ENCODE measurements around the gene ULK4. TPM values are rescaled to one million over a fixed set of nuclear protein-coding genes. Genes with fewer than 3 reads are reported as not detected.

Gene ULK4
- total and polyA plus RNA-seq, 9 of the 15 experiments (the other 6 are each of a cell fraction or from before 2014, with no cell fraction given): 3.0 to 5.9 (median 3.5) TPM

- H3K4me3 ChIP-seq: no peak overlapping the region
- no peak overlapping the region for H3K9ac ChIP-seq (ENCODE audit: insufficient read depth in 1 of 2, low read depth in 2 of 2, low read length in 2 of 2)
- no peak overlapping the region for H3K4me2 ChIP-seq (ENCODE audit: insufficient read depth, low read length)
- FAIRE-seq (no peak), ATAC-seq (no peak), DNase-seq (ENCODE audit: extremely low read depth in 1 of 4, low spot score in 3 of 4) (no peak)
- no peaks in the 10 kb centered on the region; a peak in 1 of 5 replicates for H3K4me1 ChIP-seq (replicated peaks in 1 of 2; ENCODE audit: control insufficient read depth in 2 of 2, insufficient read depth in 2 of 2, low read length in 2 of 2)
- CTCF ChIA-PET (ENCODE audit: low intra/inter-chr PET ratio): no interaction called here
- peaks cover 0 to 11% of the 10 kb centered on the region in 2 experiments; a peak in 3 of 5 replicates for H3K27me3 ChIP-seq (ENCODE audit: control insufficient read depth in 2 of 2, insufficient read depth in 2 of 2, low read length in 2 of 2)
- in situ Hi-C loops (cut with MboI) (no loop called here), intact Hi-C loops (cut with micrococcal nuclease) (loop anchor here (10.0 kb wide), 1 partner anchor 737 kb away; no protein-coding TSS in a partner anchor)
- no peaks in the 10 kb centered on the region for H3K36me3 ChIP-seq (ENCODE audit: control insufficient read depth, insufficient read depth, low read length)
- TF ChIP-seq SRSF1 (IDR thresholded peaks at IDR 0.05; ENCODE audit: low read depth, low read length) (no peak), NRF1 (conservative IDR thresholded peaks at IDR 0.05 in 1 of 2, IDR thresholded peaks at IDR 0.05 in 1 of 2) (peak; percentile 51 to 58)
- TF ChIP-seq, protein P1, sequence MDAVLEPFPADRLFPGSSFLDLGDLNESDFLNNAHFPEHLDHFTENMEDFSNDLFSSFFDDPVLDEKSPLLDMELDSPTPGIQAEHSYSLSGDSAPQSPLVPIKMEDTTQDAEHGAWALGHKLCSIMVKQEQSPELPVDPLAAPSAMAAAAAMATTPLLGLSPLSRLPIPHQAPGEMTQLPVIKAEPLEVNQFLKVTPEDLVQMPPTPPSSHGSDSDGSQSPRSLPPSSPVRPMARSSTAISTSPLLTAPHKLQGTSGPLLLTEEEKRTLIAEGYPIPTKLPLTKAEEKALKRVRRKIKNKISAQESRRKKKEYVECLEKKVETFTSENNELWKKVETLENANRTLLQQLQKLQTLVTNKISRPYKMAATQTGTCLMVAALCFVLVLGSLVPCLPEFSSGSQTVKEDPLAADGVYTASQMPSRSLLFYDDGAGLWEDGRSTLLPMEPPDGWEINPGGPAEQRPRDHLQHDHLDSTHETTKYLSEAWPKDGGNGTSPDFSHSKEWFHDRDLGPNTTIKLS (IDR thresholded peaks at IDR 0.05; ENCODE audit: borderline replicate concordance, low read depth): no peak
- H3K9me3 ChIP-seq (replicated peaks; ENCODE audit: control insufficient read depth, insufficient read depth, low read depth, low read length): no peaks in the 10 kb centered on the region
- POLR2A ChIA-PET: no interaction called here
- no peaks in the 10 kb centered on the region for H4K20me1 ChIP-seq (replicated peaks; ENCODE audit: control insufficient read depth, insufficient read depth, low read length)
- no peak overlapping the region for H3K27ac ChIP-seq (ENCODE audit: extremely low read depth, low read depth, low read length)
- BruUV-seq (replicated peaks): no TSS peak
- no peaks in the 10 kb centered on the region for H3K9me1 ChIP-seq (ENCODE audit: control insufficient read depth, insufficient read depth, low read length)
- H2AFZ ChIP-seq (ENCODE audit: low read depth, low read length): peak overlapping the region; percentile 17; the same call in 1 of the 2 replicates
- no peaks in the 10 kb centered on the region for H3K79me2 ChIP-seq (ENCODE audit: control insufficient read depth, insufficient read depth, low read length)
- 0% methylated on average over 5 of the region's 5 CpGs for WGBS (ENCODE audit: insufficient coverage, low coverage, missing lambda C conversion rate)
These were observed 640.3 kb downstream of the ULK4 start for GRCh38 chr3:41321642-41321980.

Data from K562 (cell line).